ENCODE data around the gene S100A2.
"Not testable (repeated sequence)": the region's sequence is repeated elsewhere in the genome, so short reads cannot be mapped to it uniquely, and the experiment has no call there.

The S100A2 gene

DNA sequence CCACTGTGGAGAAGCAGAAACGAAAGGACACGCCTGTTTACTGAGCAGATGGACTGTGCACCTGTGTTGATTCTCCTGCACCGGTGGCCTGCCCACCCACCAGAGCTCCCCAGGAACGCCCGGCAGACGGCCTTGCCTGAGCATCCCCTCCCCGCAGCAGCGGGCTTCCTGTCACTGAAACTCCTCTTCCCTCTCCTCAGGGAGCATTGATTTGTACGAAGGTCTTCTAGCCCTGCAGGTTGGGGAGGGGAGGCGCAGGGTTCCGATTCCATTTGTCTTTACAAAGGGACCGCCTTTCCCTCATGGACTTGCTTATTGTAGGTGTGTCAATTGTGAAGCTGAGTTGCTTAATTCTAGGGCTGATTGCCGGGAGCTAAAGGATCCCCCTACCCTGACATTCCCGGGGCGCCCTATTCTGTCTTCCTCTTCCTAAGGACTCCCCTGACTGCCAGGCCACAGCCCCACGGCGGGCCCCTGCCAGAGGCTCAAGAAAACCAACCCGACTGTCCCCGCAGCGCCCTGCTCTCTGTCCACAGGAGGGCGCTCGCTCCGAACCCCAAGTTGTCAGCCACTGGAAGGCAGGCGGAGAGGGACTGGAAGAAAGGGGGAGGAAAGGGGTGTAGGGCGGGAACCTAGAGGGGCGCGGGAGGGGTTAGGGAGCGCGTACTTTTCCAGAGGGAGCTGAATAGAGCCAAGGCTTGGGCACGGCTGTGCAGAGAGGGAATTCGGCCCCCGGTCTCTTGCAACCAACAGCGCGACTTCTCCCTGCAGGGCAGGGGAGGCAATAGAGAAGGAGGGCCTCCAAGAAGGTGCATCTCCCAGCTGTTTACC, 32.7 kb downstream of the S100A2 start:
- peaks cover 45 to 69% (median 58%) of the 10 kb centered on the region in 10 experiments for H3K4me1 ChIP-seq
- peak overlapping the region; percentile 61 to 97 (median 93) for H3K4me2 ChIP-seq
- H3K9ac ChIP-seq, result peak overlapping the region in 6 of 11 experiments; percentile 3 to 82 (median 30); a peak in 6 of 22 replicates
- TF ChIP-seq Cebpa-rat (IDR thresholded peaks at IDR 0.05), result no peak
- no peaks in the 10 kb centered on the region for H4K20me1 ChIP-seq
- peaks cover 0 to 9% (median 0%) of the 10 kb centered on the region in 11 experiments; a peak in 3 of 22 replicates for H3K36me3 ChIP-seq
- H3K9me3 ChIP-seq (replicated peaks in 1 of 11), result no peaks in the 10 kb centered on the region
- H3K4me3 ChIP-seq, result peak overlapping the region in 5 of 10 experiments; percentile 17 to 75 (median 67); a peak in 8 of 20 replicates
- H3K27me3 ChIP-seq, result peaks cover 0 to 23% (median 5%) of the 10 kb centered on the region in 11 experiments; a peak in 12 of 22 replicates
- H3K27ac ChIP-seq, result peak overlapping the region in 6 of 11 experiments; percentile 3 to 47 (median 24); a peak in 7 of 22 replicates

DNA sequence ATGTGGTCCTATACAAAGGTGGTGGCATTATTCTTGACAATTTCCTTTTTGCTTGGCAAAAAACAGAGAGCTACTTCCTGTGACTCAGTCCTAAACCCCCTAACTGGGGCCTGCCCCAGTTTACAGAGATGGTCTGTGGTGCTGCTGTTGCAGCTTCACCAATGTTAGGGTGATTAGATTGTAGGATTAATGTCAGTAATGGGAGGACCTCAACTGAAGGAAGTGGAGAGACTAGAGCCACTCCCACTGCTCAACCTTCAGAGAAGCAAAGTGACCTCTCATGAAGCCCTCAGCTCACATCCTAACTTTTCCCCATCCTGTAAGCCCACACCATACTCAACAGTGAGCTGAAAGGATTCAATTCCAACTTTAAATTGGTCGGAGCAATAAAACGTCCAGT, 33.5 kb downstream of the S100A2 start:
- peak overlapping the region in 1 of 11 experiments; percentile 17; a peak in 1 of 22 replicates for H3K9ac ChIP-seq
- peak overlapping the region; percentile 61 to 97 (median 93) for H3K4me2 ChIP-seq
- H3K9me3 ChIP-seq (replicated peaks in 1 of 11), result no peaks in the 10 kb centered on the region

DNA sequence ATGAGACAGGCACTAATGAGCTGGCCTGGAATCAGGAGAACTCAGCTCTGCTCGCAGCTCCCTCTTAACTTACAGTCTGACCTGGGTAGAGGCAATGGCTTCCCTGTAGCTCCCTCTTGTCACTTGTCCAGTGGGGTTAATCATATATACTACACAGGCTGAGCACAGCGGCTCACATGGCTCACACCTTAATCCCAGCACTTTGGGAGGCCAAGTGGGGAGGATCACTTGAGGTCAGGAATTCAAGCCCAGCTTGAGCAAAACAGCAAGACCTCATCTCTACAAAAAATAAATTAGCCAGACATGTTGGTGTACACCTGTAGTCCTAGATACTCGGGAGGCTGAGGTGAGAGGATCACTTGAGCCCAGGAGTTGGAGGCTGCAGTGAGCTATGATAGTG, 34.0 kb downstream of the S100A2 start:
- H4K20me1 ChIP-seq, result no peaks in the 10 kb centered on the region
- H3K9ac ChIP-seq, result no peak overlapping the region
- H3K36me3 ChIP-seq, result peaks cover 0 to 9% (median 0%) of the 10 kb centered on the region in 11 experiments; a peak in 3 of 22 replicates
- H3K4me2 ChIP-seq, result peak overlapping the region; percentile 61 to 97 (median 93); a peak in 20 of 22 replicates
- peaks cover 38 to 69% (median 54%) of the 10 kb centered on the region in 10 experiments for H3K4me1 ChIP-seq
- no peak overlapping the region for H3K4me3 ChIP-seq
- TF ChIP-seq Cebpa-rat (IDR thresholded peaks at IDR 0.05), result no peak
- no peaks in the 10 kb centered on the region for H3K9me3 ChIP-seq (replicated peaks in 1 of 11)
- H3K27ac ChIP-seq, result no peak overlapping the region
- peaks cover 0 to 20% (median 5%) of the 10 kb centered on the region in 11 experiments; a peak in 12 of 22 replicates for H3K27me3 ChIP-seq

More for the DNA sequence above, 33.5 kb downstream of the S100A2 start:
- H3K4me1 ChIP-seq, result peaks cover 43 to 69% (median 58%) of the 10 kb centered on the region in 10 experiments
- no peak for TF ChIP-seq Cebpa-rat (IDR thresholded peaks at IDR 0.05)
- H3K27me3 ChIP-seq, result peaks cover 0 to 23% (median 5%) of the 10 kb centered on the region in 11 experiments; a peak in 12 of 22 replicates
- peak overlapping the region in 3 of 11 experiments; percentile 22 to 35 (median 26); a peak in 4 of 22 replicates for H3K27ac ChIP-seq
- H4K20me1 ChIP-seq, result no peaks in the 10 kb centered on the region
- peaks cover 0 to 9% (median 0%) of the 10 kb centered on the region in 11 experiments; a peak in 3 of 22 replicates for H3K36me3 ChIP-seq
- 0 out of 20 replicates have a peak overlapping the region, but pooled peaks of 1 of the 10 experiments have one; percentile 75 for H3K4me3 ChIP-seq

DNA sequence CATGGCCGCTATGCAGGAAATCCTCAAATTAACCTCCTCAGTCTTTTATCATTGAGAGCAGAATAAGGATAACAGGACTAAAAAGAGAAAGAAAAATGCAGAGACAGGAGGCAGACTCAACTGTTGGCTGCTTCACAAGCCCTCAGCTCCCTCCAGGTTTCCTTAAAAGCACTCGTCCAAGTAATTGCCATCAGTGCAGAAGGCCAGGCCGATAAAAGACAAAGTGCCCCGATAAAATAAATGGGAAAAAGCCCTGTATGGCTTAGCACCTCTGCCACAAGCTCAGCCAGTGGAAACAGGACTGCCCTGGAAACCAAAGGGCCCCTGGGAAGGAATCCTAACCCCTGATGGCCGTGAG, 38.0 kb downstream of the S100A2 start:
- Histone ChIP-seq H3K27ac (peak overlapping the region in 1 of 11 experiments; percentile 17; a peak in 1 of 22 replicates), H3K4me3 (no peak overlapping the region), H3K4me1 (peaks cover 10 to 48% (median 22%) of the 10 kb centered on the region in 10 experiments), H3K27me3 (no peaks in the 10 kb centered on the region; a peak in 1 of 22 replicates), H3K36me3 (no peaks in the 10 kb centered on the region), H4K20me1 (no peaks in the 10 kb centered on the region), H3K9me3 (replicated peaks in 1 of 11) (no peaks in the 10 kb centered on the region), H3K4me2 (peak overlapping the region in 6 of 11 experiments; percentile 1 to 59 (median 37); a peak in 8 of 22 replicates), H3K9ac (no peak overlapping the region)
- no peak for TF ChIP-seq Cebpa-rat (IDR thresholded peaks at IDR 0.05)

DNA sequence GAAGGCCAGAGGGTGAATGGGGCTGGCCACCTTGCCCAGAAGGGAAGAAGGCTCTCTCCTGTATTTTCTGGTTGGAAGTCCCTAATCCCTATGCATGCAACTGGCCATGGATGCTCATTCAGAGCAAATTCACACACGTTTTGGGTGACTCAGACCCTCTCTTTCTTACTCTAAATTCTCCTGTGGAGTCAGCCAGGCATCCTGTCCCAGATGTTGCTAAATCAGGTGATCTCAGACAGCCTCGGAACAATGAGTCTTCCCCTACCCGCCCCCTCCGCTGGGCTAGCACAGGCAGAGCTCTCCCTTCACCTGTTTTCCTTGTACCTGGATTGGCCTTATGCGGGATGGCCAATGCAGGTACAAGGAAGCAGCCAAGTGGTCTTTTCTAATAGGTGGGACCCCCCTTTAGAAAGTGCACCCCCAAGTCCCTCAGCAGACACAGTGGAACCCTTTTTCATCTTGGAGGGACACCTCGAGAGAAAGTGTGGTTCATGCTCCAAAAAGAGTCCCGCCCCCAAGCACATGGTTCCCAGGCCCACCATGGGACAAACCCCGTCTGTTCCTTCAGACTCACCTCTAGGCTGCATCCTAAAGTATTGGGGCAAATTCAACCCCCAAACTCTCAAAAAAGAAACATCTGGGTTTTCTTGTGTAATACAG, 38.5 kb downstream of the S100A2 start:
- H3K27me3 ChIP-seq, result no peaks in the 10 kb centered on the region; a peak in 1 of 22 replicates
- TF ChIP-seq Cebpa-rat (IDR thresholded peaks at IDR 0.05), result no peak
- H3K27ac ChIP-seq, result no peak overlapping the region
- no peak overlapping the region for H3K4me3 ChIP-seq
- H4K20me1 ChIP-seq, result no peaks in the 10 kb centered on the region
- no peak overlapping the region for H3K9ac ChIP-seq
- no peaks in the 10 kb centered on the region for H3K36me3 ChIP-seq
- peak overlapping the region in 7 of 11 experiments; percentile 1 to 59 (median 46); a peak in 12 of 22 replicates for H3K4me2 ChIP-seq
- peaks cover 5 to 46% (median 17%) of the 10 kb centered on the region in 10 experiments for H3K4me1 ChIP-seq
- H3K9me3 ChIP-seq (replicated peaks in 1 of 11), result peaks cover 0 to 5% (median 0%) of the 10 kb centered on the region in 11 experiments; a peak in 4 of 22 replicates

DNA sequence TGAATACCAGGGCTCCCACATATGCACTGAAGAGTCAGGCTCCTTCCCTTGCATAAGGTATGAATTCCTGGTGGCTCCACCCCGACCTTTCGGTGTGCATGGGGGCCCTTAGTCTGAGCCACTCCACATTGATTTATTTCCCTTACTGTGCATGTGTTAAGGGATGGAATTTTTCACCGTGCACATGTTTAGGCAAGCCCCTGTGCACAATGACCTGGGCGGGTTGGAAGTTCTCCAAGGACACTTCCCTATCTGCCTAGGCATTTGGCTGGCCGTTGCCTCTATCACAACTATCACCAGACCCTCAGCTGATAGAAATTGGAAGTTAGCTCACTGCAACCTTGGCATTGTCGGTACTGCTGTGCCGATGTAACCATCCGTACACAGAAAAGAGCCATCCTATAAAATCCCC, 39.5 kb downstream of the S100A2 start:
- Histone ChIP-seq H4K20me1 (no peaks in the 10 kb centered on the region), H3K4me1 (peaks cover 0 to 38% (median 10%) of the 10 kb centered on the region in 10 experiments; a peak in 12 of 20 replicates), H3K9ac (no peak overlapping the region), H3K9me3 (replicated peaks in 1 of 11) (peaks cover 0 to 11% (median 3%) of the 10 kb centered on the region in 11 experiments; a peak in 9 of 22 replicates), H3K36me3 (no peaks in the 10 kb centered on the region), H3K27ac (no peak overlapping the region), H3K4me3 (no peak overlapping the region), H3K4me2 (peak overlapping the region in 4 of 11 experiments; percentile 0 to 59 (median 34); a peak in 5 of 22 replicates), H3K27me3 (no peaks in the 10 kb centered on the region)
- TF ChIP-seq Cebpa-rat (IDR thresholded peaks at IDR 0.05), result no peak

DNA sequence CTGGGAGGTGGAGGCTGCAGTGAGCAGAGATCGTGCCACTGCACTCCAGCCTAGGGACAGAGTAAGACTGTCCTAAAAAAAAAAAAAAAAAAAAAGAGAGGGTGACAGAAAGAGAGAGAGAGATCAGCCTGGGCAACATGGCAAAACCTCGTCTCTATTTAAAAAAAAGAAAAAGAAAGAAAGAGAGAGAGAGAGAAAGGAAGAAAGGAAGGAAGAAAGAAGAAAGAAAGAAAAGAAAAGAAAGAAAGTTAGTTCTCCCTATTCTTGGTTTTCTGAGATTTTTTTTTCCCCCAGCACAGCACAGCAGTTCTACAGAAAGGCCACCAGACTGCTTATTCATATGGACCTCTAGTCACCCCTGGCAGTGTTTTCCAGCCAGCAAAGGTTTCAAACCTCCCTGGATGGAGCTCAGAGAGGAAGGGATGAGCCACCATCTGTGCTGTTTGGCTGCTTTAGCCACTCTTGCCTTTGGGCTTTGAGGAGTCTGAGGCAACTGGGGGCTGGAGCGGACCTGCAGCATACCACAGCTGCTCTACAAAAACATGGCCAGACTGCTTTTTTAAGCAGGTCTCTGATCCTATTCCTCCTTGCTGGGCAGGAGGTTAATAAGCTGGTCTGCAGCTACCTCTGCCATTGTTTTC, 40.4 kb downstream of the S100A2 start:
- no peak overlapping the region for H3K4me3 ChIP-seq
- H3K27ac ChIP-seq, result no peak overlapping the region; a peak in 1 of 22 replicates
- H3K27me3 ChIP-seq, result no peaks in the 10 kb centered on the region
- peaks cover 0 to 11% (median 3%) of the 10 kb centered on the region in 11 experiments; a peak in 9 of 22 replicates for H3K9me3 ChIP-seq (replicated peaks in 1 of 11)
- no peaks in the 10 kb centered on the region for H4K20me1 ChIP-seq
- no peak overlapping the region for H3K9ac ChIP-seq
- TF ChIP-seq Cebpa-rat (IDR thresholded peaks at IDR 0.05), result no peak
- peaks cover 0 to 48% (median 14%) of the 10 kb centered on the region in 10 experiments; a peak in 12 of 20 replicates for H3K4me1 ChIP-seq
- peak overlapping the region in 1 of 11 experiments; percentile 3; a peak in 1 of 22 replicates for H3K4me2 ChIP-seq
- no peaks in the 10 kb centered on the region for H3K36me3 ChIP-seq

DNA sequence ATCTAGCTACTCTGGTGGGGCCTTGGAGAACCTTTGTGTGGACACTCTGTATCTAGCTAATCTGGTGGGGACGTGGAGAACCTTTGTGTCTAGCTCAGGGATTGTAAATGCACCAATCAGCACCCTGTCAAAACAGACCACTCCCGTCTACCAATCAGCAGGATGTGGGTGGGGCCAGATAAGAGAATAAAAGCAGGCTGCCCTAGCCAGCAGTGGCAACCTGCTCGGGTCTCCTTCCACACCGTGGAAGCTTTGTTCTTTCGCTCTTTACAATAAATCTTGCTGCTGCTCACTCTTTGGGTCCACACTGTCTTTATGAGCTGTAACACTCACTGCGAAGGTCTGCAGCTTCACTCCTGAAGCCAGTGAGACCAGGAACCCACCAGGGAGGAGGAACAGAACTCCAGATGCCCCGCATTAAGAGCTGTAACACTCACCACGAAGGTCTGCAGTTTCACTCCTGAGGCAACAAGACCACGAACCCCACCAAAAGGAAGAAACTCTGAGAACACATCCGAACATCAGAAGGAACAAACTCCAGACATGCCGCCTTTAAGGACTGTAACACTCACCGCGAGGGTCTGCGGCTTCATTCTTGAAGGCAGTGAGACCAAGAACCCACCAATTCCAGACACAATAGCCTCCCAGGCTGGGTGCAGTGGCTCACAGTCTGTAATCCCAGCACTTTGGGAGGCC, 43.1 kb downstream of the S100A2 start:
- H3K9me3 ChIP-seq (replicated peaks in 1 of 11), result peaks cover 0 to 11% (median 3%) of the 10 kb centered on the region in 11 experiments; a peak in 9 of 22 replicates
- peak overlapping the region in 3 of 11 experiments; percentile 21 to 47 (median 44); a peak in 5 of 22 replicates for H3K4me2 ChIP-seq
- H3K4me3 ChIP-seq, H3K27me3 ChIP-seq, H4K20me1 ChIP-seq, H3K36me3 ChIP-seq, H3K9ac ChIP-seq: not testable (repeated sequence)
- peak overlapping the region in 2 of 11 experiments; percentile 14 to 28; a peak in 3 of 22 replicates for H3K27ac ChIP-seq
- peaks cover 10 to 67% (median 38%) of the 10 kb centered on the region in 10 experiments for H3K4me1 ChIP-seq

DNA sequence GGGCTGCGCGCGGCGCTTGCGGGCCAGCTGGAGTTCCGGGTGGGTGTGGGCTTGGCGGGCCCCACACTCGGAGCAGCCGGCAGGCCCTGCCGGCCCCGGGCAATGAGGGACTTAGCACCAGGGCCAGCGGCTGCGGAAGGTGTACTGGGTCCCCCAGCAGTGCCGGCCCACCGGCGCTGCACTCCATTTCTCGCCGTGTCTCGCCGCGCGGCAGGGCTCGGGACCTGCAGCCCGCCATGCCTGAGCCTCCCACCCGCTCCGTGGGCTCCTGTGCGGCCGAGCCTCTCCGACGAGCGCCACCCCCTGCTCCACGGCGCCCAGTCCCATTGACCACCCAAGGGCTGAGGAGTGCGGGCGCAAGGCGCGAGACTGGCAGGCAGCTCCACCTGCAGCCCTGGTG, 43.8 kb downstream of the S100A2 start:
- not testable (repeated sequence) for H3K9ac ChIP-seq, H3K4me2 ChIP-seq, H3K4me3 ChIP-seq, H4K20me1 ChIP-seq, H3K36me3 ChIP-seq, H3K27me3 ChIP-seq
- Histone ChIP-seq H3K9me3 (replicated peaks in 1 of 11) (peaks cover 0 to 11% (median 3%) of the 10 kb centered on the region in 11 experiments; a peak in 9 of 22 replicates), H3K27ac (peak overlapping the region in 2 of 11 experiments; percentile 14 to 30; a peak in 1 of 22 replicates), H3K4me1 (peaks cover 10 to 67% (median 42%) of the 10 kb centered on the region in 10 experiments)
